Kidney glomerular epithelial cell (primary cell): ENCODE measurements around the gene SLC39A11.
"Not testable (repeated sequence)": the region's sequence is repeated elsewhere in the genome, so short reads cannot be mapped to it uniquely, and the experiment has no call there.

ENCODE experiments used
- DNase-seq: peaks from one replicate; lab custom pipeline; 2025; lab: John Stamatoyannopoulos, UW

The SLC39A11 gene

GRCh38 chr17:72714357-72714966, 378.0 kb downstream of the SLC39A11 start:
- no peak for DNase-seq

- no peak for DNase-seq
These were observed 378.8 kb downstream of the SLC39A11 start for GRCh38 chr17:72713701-72714100.

- DNase-seq: no peak
These were observed 380.8 kb downstream of the SLC39A11 start for GRCh38 chr17:72711521-72712310.

- no peak for DNase-seq
These were observed 381.7 kb downstream of the SLC39A11 start for GRCh38 chr17:72710834-72711233.

- no peak for DNase-seq
These were observed 382.3 kb downstream of the SLC39A11 start for GRCh38 chr17:72710202-72710601.

GRCh38 chr17:72708682-72709081, 383.8 kb downstream of the SLC39A11 start:
- not testable (repeated sequence) for DNase-seq

GRCh38 chr17:72707881-72708280, 384.6 kb downstream of the SLC39A11 start:
- no peak for DNase-seq

GRCh38 chr17:72706396-72706981, 386.0 kb downstream of the SLC39A11 start:
- DNase-seq: no peak

- DNase-seq: no peak
These were observed 386.5 kb downstream of the SLC39A11 start for GRCh38 chr17:72705905-72706395.

- DNase-seq: no peak
These were observed 389.5 kb downstream of the SLC39A11 start for GRCh38 chr17:72702998-72703397.

- DNase-seq: no peak
These were observed 390.3 kb downstream of the SLC39A11 start for GRCh38 chr17:72702136-72702735.

- DNase-seq: no peak
These were observed 392.3 kb downstream of the SLC39A11 start for GRCh38 chr17:72700226-72700625.

- no peak for DNase-seq
These were observed 392.9 kb downstream of the SLC39A11 start for GRCh38 chr17:72699545-72699944.

GRCh38 chr17:72697602-72698146, 394.8 kb downstream of the SLC39A11 start:
- DNase-seq: no peak

- no peak for DNase-seq
These were observed 395.8 kb downstream of the SLC39A11 start for GRCh38 chr17:72696721-72697120.

- DNase-seq: no peak
These were observed 396.3 kb downstream of the SLC39A11 start for GRCh38 chr17:72696156-72696555.

- DNase-seq: no peak
These were observed 398.5 kb downstream of the SLC39A11 start for GRCh38 chr17:72693956-72694355.

- no peak for DNase-seq
These were observed 399.2 kb downstream of the SLC39A11 start for GRCh38 chr17:72693151-72693878.

GRCh38 chr17:72692676-72693075, 399.8 kb downstream of the SLC39A11 start:
- DNase-seq: no peak

GRCh38 chr17:72691586-72691985, 400.9 kb downstream of the SLC39A11 start:
- DNase-seq: no peak

GRCh38 chr17:72691017-72691416, 401.5 kb downstream of the SLC39A11 start:
- DNase-seq: no peak

- no peak for DNase-seq
These were observed 404.6 kb downstream of the SLC39A11 start for GRCh38 chr17:72687886-72688285.
